GM19468 (cell line): ENCODE measurements around the gene WDR7.

Source experiments
- ATAC-seq: cut with Tn5 transposase; IDR thresholded peaks from one replicate; pipeline ENCODE4 v1.9.1; 2021; ENCODE audit warnings: mild to moderate bottlenecking, moderate library complexity, moderate number of reproducible peaks; ENCODE audit not compliant: unreplicated experiment; ENCODE audit errors: extremely low read depth

The WDR7 gene

DNA sequence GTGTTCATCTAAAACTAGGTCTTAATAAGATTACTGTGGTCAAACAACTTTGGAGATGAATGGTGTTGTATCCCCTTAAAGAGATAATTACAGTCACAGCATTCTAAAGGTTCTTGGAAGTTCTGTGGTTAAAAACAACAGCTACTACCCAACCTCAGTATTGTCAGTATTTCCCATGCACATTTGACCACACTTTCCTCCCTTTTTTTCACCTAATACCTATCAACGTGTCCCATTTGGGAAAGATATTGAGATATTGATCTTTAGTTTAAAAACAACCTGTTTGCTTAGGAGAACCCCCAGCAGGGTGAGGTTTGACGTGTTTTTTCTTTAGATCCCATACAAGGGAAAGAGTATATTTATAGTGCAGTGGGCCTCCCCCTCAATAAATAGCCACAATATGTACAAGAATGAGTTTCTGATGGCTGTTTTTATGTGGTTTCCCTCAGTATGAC lies 65.6 kb downstream of the WDR7 start:
- no peak for ATAC-seq

DNA sequence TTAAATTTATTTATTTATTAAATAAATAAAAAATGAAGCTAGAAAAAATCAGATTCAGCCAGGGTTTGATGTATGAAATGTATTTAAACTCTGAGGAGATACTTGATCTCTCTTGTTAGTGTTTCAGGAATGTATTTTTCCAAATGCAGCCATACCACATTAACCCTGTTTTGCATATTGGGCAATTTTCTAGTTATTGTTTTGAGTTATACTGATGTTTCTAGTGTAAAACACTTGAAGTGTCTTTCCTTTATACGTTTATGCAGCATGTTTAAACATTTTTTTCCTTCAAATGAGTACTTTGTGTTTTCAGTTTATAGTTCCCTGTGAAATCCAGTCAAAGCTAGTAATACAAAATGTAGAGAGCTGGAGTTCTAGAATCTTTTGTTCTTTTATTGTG lies 69.9 kb downstream of the WDR7 start:
- no peak for ATAC-seq

DNA sequence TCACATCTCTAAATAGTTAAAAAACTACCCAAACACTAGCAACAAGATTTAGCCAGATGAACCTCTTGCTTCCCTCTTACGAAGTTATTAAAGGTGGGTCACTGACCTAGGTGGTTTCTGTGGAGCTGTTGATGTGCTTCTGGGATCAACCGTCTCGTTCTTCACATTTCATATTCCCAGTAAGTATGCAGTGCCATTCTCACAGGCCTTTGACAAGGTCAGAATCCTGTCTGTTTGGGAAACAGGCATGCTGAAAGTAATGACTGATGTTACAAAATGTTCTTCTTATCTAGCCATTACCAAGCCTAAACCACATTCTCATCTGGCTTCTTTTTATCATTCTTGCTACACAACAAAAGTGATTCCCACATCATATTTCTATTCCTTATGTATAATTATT lies 70.3 kb downstream of the WDR7 start:
- no peak for ATAC-seq

DNA sequence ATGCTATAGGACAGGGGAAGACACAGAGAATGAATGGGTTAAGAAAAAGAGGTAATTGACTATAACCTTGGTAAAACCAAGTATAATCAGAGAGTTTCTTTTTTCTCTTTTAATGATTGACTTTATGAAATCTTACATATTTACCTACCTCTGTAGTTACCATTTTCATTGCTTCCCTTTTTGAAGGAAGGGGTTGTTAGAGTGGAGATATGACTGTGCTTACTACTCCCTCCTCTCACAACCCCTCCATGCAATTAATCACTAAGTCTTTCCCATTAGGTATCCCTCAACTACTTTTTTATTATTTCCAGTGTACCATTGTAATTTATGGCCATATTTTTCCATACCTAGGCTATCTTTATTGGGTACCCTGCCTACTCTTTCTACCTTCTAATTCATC lies 71.4 kb downstream of the WDR7 start:
- ATAC-seq = no peak

DNA sequence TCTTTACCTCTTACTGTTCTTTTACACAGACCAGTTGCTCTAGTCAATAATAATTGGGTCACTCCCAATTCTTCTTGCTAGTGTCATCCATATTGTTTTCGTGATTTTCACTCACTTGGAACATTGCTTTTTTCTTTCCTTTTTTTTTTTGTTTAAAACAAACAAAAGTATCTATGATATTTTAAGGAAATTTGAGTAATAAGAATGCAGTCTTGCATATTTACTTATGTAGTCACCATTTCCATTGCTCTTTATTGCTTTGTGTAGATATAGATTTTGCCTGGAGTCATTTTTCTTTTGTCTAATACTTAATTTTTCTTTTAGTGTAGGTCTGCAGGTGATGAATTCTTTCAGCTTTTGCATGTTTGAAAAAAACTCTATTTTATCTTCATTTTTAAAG lies 71.9 kb downstream of the WDR7 start:
- ATAC-seq = no peak

DNA sequence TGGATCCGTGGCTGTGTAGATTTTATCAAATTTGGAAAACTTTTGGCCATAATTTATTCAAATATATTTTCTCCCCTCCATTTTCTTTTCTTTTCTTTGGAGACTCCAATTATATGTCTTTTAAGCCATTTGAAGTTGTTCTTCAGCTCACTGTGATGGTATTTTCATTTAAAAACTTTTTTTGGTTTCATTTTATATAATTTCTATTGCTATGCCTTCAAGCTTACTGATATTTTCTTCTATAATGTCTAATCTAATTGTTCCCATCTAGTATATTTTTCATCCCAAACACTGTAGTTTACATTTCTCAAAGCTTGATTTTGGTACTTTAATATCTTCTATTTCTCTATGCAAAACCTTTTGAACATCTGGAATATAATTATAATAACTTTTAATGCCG lies 72.5 kb downstream of the WDR7 start:
- ATAC-seq = no peak

DNA sequence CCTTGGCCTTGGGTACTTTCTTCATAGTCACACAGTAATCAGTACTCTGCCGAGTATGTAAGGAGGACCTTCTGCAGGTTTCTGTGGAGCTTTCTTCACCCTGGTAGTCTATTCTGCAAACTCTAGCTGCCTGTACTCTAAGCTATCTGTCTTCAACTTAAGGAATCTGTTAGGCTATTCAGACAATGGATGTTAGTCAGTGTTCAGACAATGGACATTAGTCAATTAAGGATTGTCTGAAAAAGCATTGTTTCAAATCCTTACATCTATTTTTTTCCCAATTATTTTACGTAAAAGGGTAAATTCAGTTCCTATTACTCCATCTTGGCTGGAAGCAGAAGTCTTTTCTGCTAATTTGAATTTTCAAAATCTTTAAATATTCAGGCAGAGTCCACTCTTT lies 75.7 kb downstream of the WDR7 start:
- ATAC-seq = no peak

DNA sequence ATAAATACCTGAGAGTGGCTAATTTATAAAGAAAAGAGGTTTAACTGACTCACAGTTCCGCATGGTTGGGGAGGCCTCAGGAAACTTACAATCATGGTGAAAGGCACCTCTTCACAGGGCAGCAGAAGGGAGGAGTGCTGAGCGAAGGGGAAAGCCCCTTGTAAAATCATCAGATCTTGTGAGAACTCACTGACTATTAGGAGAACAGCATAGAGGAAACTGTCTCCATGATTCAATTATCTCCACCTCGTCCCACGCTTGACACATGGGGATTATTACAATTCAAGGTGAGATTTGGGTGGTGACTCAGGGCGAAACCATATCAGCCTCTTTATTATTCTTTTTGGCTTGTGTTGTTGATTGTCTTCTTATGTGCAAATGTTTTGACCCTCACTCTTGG lies 76.2 kb downstream of the WDR7 start:
- no peak for ATAC-seq

DNA sequence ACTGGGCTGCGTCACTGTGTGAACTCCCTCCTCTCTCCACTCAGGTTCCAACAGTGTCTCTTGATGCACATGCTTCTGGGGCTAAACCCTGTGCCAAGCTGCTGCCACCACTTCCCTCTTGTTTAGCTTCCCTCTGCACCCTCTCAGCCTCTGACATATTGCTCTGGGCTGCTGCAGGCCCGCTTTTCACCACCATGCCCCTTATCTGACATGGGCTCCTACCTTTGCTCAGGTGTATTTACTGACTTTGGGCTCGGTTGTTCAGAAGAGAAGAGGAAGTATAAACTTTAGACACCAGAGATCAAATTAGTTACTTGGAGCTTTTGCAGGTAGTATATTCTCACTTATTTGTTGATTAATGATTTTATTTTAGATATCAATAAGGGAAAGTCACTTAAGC lies 77.6 kb downstream of the WDR7 start:
- ATAC-seq = no peak

DNA sequence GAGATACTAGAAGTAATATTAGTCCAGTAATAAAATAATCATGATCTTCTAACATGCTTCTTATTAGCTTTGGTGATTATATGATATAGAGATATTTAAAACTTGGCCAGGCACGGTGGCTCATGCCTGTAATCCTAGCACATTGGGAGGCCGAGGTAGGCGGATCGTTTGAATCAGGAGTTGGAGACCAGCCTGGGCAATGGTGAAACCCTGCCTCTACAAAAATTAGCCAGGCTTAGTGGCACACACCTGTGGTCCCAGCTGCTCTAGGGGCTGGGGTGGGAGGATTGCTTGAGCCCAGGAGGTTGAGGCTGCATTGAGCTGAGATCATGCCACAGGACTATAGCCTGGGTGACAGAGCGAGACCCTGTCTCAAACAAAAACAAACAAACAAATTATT lies 87.0 kb downstream of the WDR7 start:
- no peak for ATAC-seq

DNA sequence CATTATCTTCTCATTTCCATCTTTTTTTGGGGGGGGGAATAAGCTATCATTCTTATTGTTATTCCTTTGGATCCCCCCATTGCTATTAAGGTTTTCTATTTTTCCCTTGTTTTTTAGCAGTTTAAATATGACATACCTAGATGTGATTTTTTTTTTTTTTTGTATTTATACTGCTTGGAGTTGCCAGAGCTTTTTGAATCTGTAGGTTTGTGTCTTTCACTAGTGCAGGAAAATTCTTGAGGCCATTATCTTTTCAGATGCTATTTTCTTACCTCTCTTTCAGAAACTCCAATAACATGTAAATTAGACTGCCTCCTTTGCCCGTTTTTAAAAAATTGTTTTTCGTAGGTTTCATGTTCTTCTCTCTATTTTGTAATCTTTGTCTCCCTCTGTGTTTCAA lies 88.6 kb downstream of the WDR7 start:
- ATAC-seq = no peak

DNA sequence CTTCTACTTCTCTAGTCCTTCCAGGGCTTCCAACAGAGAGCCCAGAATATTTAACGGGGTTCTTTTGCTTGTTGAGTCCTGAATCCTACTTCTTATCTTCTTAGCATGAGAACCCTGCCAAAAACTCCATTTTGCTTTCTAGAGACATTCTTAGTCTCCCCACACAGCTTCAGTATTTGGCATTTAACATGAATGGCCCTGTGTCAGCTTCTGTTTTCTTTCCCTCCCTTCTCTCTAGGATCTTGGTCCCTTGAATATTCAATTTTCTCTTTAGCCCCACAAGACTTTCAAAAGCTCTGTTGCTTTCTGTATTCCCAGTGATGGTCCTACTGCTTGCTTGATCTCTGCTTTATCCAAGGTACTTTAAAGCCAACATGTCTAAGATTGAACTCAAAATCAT lies 89.5 kb downstream of the WDR7 start:
- no peak for ATAC-seq

DNA sequence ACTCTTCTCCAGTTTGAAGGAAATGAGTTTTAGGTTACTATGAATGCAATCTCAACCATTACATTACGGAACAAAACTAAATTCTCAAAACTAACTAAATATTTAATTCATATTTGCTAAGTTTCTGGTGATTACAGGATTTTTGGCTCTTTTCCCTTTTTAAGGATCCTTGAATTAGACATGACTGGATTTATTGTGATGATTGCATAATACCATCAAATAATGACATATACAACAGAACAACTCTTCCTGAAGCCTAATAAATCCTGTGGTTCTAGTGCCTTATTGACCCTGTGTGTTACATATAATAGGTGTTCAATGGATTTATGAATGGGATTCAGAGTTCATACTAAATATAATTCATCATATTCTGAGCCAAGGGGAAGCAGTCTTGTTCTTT lies 90.5 kb downstream of the WDR7 start:
- no peak for ATAC-seq

DNA sequence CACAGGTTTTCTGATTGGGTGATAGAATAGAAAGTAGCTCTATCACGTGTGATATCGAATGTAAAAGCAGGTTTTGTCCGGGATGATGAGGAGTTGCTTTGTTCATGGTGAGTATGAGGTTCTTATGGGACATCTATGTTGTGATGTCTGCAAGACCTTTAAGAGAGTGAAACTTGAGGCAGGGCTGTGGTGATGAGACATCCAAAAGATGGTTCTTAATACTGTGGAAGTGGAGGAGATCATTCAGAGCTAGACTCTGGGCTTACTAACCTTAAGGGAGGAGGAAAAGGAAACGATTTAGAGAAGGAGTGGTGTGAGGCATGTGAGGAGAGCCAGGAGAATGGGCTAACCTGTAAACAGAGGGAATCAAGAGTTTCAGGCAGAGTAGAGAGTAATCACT lies 92.0 kb downstream of the WDR7 start:
- ATAC-seq = no peak

DNA sequence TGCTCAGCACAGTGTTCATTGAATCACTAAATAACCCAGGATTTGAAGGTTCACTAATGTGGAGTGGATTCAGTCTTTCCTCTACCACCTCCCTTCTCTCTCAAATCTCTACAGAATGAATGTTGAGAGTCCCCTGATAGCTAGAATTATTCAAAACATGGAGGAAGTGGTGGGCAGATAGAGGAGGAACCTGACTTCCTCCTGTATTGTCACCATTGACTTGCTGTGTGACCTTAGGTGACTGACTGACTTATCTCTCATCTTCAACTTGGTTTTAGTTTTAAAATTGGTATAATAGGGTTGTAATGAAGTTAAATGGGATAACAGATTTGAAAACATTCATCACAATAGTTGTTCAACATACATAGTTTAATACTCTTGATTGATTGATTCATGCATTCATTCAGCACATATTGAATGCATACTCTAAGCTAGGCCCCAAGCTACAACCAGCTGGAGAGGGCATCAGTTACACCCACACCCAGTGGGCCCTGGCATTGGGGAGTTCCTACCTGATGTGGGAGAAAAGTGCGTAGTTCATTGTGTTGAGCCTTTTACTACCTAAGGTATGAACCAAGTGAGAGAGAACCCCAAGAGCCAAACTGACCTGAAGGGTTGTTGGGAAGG lies 96.0 kb downstream of the WDR7 start:
- ATAC-seq = no peak

DNA sequence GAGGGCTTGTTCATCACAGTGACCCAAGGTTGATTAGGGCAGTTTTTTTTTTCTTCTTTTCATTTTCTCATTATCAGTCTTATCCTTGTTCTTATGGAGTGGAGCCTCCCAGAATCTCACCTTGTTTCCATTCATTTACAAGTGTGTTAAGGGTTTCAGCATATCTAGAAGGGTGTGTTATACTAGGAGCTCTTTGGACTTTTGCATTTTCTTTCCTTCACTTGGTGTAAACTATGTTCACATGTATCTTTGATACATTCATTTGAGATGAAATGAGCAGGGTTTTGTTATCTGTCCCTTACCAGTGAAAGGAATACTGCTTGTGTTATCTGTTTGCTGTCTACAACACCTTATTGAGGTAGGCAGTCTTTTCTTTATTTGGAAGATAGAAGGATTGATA lies 96.7 kb downstream of the WDR7 start:
- no peak for ATAC-seq

DNA sequence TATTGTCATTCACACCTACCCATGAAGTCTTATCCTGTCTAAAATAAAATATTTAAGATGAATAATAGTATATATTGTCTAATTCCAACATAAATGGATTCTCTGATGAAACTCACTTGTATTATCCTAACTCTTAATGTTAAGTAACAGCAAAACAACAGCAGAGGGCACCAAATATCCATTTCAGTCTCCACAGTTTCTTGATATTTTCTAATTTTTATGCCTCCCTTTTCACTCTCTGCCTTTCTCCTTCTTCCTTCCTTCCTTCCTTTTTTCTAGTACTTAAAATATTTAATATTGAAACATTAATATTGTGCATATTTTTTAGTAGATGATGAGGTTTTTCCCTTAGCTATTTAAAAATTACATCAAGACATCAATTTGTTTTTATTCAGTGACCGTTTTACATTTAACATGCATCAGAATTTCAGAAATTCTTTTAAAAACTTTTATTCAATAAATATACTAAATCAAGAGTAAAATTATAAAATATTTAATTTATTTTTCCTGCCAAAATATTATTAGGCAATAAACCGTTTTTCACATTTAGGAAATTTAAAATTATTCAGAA lies 97.6 kb downstream of the WDR7 start:
- ATAC-seq = no peak

DNA sequence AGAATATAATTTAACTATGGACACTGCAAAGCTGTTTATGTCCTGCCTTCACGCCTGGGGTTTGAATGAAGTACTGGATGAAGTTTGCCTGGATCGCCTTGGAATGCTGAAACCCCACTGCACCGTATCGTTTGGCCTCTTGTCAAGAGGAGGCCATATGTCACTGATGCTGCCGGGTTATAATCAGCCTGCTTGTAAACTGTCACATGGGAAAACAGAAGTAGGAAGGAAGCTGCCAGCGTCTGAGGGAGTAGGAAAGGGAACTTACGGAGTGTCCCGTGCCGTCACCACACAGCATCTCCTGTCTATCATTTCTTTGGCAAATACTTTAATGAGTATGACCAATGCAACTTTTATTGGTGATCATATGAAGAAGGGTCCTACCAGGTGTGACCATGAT lies 105.8 kb downstream of the WDR7 start:
- ATAC-seq = no peak

DNA sequence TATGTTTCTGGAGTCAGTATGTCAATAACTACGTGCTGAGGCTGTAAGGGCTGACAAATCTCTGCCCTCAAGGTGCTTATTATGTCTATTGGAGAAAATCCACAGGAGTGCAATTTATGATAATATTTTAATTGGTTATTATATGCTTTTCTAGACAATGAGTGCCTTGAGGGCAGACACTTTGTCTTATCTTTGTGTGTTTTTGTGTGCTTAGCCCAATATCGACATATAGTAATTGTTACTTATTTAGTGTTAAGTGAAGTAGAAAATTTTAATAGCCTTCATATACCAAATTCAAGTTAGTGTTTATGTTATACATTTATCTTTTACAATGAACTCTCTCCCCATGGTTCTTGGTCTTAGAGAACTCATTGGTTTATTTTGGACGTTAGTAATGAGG lies 118.9 kb downstream of the WDR7 start:
- ATAC-seq = no peak

DNA sequence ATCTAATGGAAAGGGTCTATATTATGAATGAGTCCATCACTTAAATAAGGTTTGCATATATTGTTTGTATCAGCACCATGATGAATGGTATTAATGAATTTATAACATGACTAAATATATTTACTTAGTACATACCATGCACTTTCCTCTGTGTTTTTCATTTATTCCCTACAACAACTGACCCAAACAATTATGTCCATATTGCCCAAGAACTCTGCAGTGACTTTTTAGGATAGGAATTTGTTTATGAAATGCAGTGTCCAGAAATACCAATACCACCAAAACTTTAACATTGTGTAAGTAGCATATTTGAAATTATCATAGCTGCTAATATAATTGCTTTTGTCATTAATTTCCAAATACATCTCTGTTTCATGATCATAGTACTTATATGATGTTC lies 119.7 kb downstream of the WDR7 start:
- no peak for ATAC-seq

DNA sequence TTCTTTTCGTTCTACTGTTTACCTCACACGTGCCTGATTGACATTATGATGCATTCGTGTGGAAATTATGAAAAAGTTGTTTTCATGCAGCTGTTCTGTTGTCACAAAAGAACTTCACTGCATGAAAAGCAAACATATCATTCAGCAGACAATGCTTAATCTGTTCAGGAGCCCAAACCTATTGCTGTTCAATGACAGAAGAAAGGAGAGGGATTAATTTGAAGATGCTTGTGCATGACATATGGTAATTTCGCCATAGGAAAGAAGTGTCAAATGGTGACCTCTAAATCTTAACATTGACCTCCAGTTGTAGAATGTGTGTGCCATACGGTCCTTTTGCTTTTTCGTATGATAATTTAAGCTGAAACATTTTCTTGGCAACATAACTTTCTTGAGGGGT lies 124.5 kb downstream of the WDR7 start:
- no peak for ATAC-seq

DNA sequence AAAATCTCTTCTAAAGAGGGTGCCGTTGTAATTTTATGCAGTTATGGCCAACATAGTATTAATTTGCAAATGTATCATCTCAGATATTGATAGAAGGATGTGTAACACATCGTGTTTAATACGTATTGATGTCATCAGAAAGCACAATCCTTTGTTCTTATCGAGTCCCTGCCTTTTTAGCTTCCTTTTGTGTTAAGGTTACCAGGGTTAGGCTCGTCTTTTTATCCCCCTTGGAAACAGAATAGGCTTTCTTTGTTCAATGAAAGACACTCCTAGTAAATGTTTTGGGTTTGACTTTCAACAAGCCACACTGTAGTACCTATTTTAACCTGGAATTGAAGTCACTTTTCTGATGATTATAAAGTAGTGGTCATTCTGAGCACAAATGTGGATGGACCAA lies 136.2 kb downstream of the WDR7 start:
- ATAC-seq = no peak
